NCI-H1417 treated with DMSO at 0.1 percent for 48 hours (cell line): ENCODE results near the gene EPHB1.

Source experiments
- DNase-seq: peaks from one replicate; lab custom pipeline; 2025; lab: John Stamatoyannopoulos, UW

The EPHB1 gene

GRCh38 chr3:135133905-135134683 lies 339.0 kb downstream of the EPHB1 start:
- DNase-seq: no peak

- DNase-seq: no peak
Observed at GRCh38 chr3:135134684-135135075, 339.6 kb downstream of the EPHB1 start.

GRCh38 chr3:135135445-135135844 lies 340.4 kb downstream of the EPHB1 start:
- no peak for DNase-seq

- no peak for DNase-seq
Observed at GRCh38 chr3:135136361-135137100, 341.5 kb downstream of the EPHB1 start.

- no peak for DNase-seq
Observed at GRCh38 chr3:135137296-135137695, 342.2 kb downstream of the EPHB1 start.

GRCh38 chr3:135138776-135139175 lies 343.7 kb downstream of the EPHB1 start:
- DNase-seq: no peak

GRCh38 chr3:135140591-135140990 lies 345.5 kb downstream of the EPHB1 start:
- DNase-seq: no peak

GRCh38 chr3:135141160-135141559 lies 346.1 kb downstream of the EPHB1 start:
- DNase-seq: no peak

- no peak for DNase-seq
Observed at GRCh38 chr3:135141672-135142071, 346.6 kb downstream of the EPHB1 start.

GRCh38 chr3:135142530-135142929 lies 347.5 kb downstream of the EPHB1 start:
- DNase-seq: no peak

- DNase-seq: no peak
Observed at GRCh38 chr3:135143474-135143873, 348.4 kb downstream of the EPHB1 start.

- DNase-seq: no peak
Observed at GRCh38 chr3:135145581-135145980, 350.5 kb downstream of the EPHB1 start.

- no peak for DNase-seq
Observed at GRCh38 chr3:135147657-135148056, 352.6 kb downstream of the EPHB1 start.

- DNase-seq: no peak
Observed at GRCh38 chr3:135148398-135149020, 353.4 kb downstream of the EPHB1 start.

GRCh38 chr3:135149707-135150681 lies 354.9 kb downstream of the EPHB1 start:
- DNase-seq: no peak

GRCh38 chr3:135154186-135154585 lies 359.1 kb downstream of the EPHB1 start:
- DNase-seq: no peak

GRCh38 chr3:135155228-135155627 lies 360.2 kb downstream of the EPHB1 start:
- no peak for DNase-seq

GRCh38 chr3:135155791-135156190 lies 360.7 kb downstream of the EPHB1 start:
- DNase-seq: no peak

- no peak for DNase-seq
Observed at GRCh38 chr3:135157045-135157740, 362.1 kb downstream of the EPHB1 start.

GRCh38 chr3:135158520-135158919 lies 363.5 kb downstream of the EPHB1 start:
- DNase-seq: no peak

GRCh38 chr3:135159681-135160247 lies 364.7 kb downstream of the EPHB1 start:
- DNase-seq: peak; percentile 59
